ENCODE results near the gene STAU1. TPM values are rescaled to one million over a fixed set of nuclear protein-coding genes. Genes with fewer than 3 reads are reported as not detected.

The STAU1 gene
- total and polyA plus RNA-seq, 7 donors = 51.9 to 110 (median 82.8) TPM

GRCh38 chr20:49122920-49123319, 65.2 kb downstream of the STAU1 start:
- peaks cover 14 to 71% (median 38%) of the 10 kb centered on the region in 4 donors for H3K36me3 ChIP-seq
- 93% methylated on average over 13 of the region's 13 CpGs for whole genome bisulfite sequencing, 2 donors
- no peak overlapping the region for H3K27ac ChIP-seq
- intact Hi-C loops (cut with DNase I) = no loop called here
- H3K9me3 ChIP-seq = no peaks in the 10 kb centered on the region
- no peaks in the 10 kb centered on the region for H3K4me1 ChIP-seq
- H3K4me3 ChIP-seq = no peak overlapping the region
- TF ChIP-seq EP300 (IDR thresholded peaks at IDR 0.05) = no peak
- TF ChIP-seq POLR2AphosphoS5 (IDR thresholded peaks at IDR 0.05) = no peak
- TF ChIP-seq, protein P1, sequence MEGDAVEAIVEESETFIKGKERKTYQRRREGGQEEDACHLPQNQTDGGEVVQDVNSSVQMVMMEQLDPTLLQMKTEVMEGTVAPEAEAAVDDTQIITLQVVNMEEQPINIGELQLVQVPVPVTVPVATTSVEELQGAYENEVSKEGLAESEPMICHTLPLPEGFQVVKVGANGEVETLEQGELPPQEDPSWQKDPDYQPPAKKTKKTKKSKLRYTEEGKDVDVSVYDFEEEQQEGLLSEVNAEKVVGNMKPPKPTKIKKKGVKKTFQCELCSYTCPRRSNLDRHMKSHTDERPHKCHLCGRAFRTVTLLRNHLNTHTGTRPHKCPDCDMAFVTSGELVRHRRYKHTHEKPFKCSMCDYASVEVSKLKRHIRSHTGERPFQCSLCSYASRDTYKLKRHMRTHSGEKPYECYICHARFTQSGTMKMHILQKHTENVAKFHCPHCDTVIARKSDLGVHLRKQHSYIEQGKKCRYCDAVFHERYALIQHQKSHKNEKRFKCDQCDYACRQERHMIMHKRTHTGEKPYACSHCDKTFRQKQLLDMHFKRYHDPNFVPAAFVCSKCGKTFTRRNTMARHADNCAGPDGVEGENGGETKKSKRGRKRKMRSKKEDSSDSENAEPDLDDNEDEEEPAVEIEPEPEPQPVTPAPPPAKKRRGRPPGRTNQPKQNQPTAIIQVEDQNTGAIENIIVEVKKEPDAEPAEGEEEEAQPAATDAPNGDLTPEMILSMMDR (IDR thresholded peaks at IDR 0.05) = no peak
- no peak for TF ChIP-seq POLR2A (IDR thresholded peaks at IDR 0.05)
- no peak for DNase-seq
- no peaks in the 10 kb centered on the region for H3K27me3 ChIP-seq

GRCh38 chr20:49119988-49120387, 68.1 kb downstream of the STAU1 start:
- no peaks in the 10 kb centered on the region for H3K9me3 ChIP-seq
- no peak overlapping the region for H3K4me3 ChIP-seq
- intact Hi-C loops (cut with DNase I) = no loop called here
- H3K27me3 ChIP-seq = no peaks in the 10 kb centered on the region
- no peak overlapping the region for H3K27ac ChIP-seq
- no peak for DNase-seq
- TF ChIP-seq POLR2A (IDR thresholded peaks at IDR 0.05) (no peak), POLR2AphosphoS5 (IDR thresholded peaks at IDR 0.05) (no peak), EP300 (IDR thresholded peaks at IDR 0.05) (no peak)
- TF ChIP-seq, protein P1 (IDR thresholded peaks at IDR 0.05) = no peak
- H3K4me1 ChIP-seq = no peaks in the 10 kb centered on the region
- WGBS, 2 donors = 94 to 96% methylated on average over 7 of the region's 7 CpGs
- peaks cover 33 to 95% (median 66%) of the 10 kb centered on the region in 4 donors for H3K36me3 ChIP-seq

DNA sequence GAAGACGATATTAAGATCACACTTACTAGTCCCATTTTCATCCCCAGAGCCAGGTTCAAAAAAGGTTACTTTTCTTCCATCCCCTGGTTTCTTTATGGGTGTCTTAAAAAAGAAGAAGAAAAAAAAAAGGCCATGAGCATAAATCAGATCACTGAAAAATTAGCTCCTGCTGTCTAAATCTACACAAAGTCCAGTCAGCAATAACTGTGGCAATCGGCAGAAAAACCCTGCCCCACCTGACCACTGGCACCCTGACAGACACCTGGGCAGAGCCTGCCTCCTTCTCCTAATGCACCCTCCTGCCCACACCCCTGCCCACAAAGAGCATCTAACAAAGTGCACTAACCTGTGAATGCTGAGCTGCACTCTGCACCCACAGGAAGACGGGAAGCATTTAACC, 69.8 kb downstream of the STAU1 start:
- 88 to 94% methylated on average over 3 of the region's 3 CpGs for WGBS, 2 donors
- TF ChIP-seq EP300 (IDR thresholded peaks at IDR 0.05) (no peak), POLR2AphosphoS5 (IDR thresholded peaks at IDR 0.05) (no peak), POLR2A (IDR thresholded peaks at IDR 0.05) (no peak)
- TF ChIP-seq, protein P1 (IDR thresholded peaks at IDR 0.05) = no peak
- intact Hi-C loops (cut with DNase I) = no loop called here

DNA sequence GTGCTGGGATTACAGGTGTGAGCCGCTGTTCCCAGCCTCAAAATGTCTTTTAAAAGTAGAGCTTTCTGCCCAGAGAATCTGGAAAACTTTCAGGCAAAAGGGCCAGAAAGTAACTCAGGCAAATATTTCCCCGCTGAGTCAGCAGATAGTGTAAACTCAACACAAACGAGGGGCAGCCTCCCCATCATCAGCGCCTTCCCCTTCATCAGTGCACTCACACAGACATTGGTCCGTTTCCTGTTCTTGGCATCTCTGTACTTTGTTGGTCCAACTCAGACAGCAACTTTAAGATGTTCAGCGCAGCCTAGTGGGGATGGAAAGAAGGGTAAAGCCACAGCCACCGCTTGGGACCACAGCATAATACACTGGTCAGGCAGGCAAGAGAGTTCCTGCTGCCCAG, 72.6 kb downstream of the STAU1 start:
- no peaks in the 10 kb centered on the region for H3K9me3 ChIP-seq
- DNase-seq = no peak
- H3K36me3 ChIP-seq = peaks cover 37 to 99% (median 69%) of the 10 kb centered on the region in 4 donors
- no peaks in the 10 kb centered on the region for H3K4me1 ChIP-seq
- H3K27ac ChIP-seq = no peak overlapping the region
- intact Hi-C loops (cut with DNase I) = no loop called here
- no peak overlapping the region for H3K4me3 ChIP-seq
- TF ChIP-seq EP300 (IDR thresholded peaks at IDR 0.05) (no peak), POLR2A (IDR thresholded peaks at IDR 0.05) (no peak), POLR2AphosphoS5 (IDR thresholded peaks at IDR 0.05) (no peak)
- TF ChIP-seq, protein P1 (IDR thresholded peaks at IDR 0.05) = no peak
- no peaks in the 10 kb centered on the region for H3K27me3 ChIP-seq
- 85 to 87% methylated on average over 7 of the region's 7 CpGs for WGBS, 2 donors

More for the DNA sequence above, 69.8 kb downstream of the STAU1 start:
- Histone ChIP-seq H3K36me3 (peaks cover 37 to 98% (median 73%) of the 10 kb centered on the region in 4 donors), H3K4me1 (no peaks in the 10 kb centered on the region), H3K27ac (no peak overlapping the region), H3K9me3 (no peaks in the 10 kb centered on the region), H3K27me3 (no peaks in the 10 kb centered on the region), H3K4me3 (no peak overlapping the region)
- no peak for DNase-seq

Data from sigmoid colon (tissue), 7 donors.